ENCODE measurements around the gene CYS1. TPM values are rescaled to one million over a fixed set of nuclear protein-coding genes. Genes with fewer than 3 reads are reported as not detected.

Gene CYS1
- total RNA-seq, 1 experiment from 2014 or later, result 1.2 TPM

- TF ChIP-seq ZNF532 (CRISPR knock-in tag; IDR thresholded peaks at IDR 0.05; ENCODE audit: borderline replicate concordance) (no peak), CREB1 (CRISPR knock-in tag; IDR thresholded peaks at IDR 0.05) (no peak), NFYB (CRISPR knock-in tag; conservative IDR thresholded peaks at IDR 0.05; ENCODE audit: low read depth) (no peak), JUN (CRISPR knock-in tag; IDR thresholded peaks at IDR 0.05) (no peak)
These were observed 45.7 kb downstream of the CYS1 start (continued) for GRCh38 chr2:10034333-10035052.

DNA sequence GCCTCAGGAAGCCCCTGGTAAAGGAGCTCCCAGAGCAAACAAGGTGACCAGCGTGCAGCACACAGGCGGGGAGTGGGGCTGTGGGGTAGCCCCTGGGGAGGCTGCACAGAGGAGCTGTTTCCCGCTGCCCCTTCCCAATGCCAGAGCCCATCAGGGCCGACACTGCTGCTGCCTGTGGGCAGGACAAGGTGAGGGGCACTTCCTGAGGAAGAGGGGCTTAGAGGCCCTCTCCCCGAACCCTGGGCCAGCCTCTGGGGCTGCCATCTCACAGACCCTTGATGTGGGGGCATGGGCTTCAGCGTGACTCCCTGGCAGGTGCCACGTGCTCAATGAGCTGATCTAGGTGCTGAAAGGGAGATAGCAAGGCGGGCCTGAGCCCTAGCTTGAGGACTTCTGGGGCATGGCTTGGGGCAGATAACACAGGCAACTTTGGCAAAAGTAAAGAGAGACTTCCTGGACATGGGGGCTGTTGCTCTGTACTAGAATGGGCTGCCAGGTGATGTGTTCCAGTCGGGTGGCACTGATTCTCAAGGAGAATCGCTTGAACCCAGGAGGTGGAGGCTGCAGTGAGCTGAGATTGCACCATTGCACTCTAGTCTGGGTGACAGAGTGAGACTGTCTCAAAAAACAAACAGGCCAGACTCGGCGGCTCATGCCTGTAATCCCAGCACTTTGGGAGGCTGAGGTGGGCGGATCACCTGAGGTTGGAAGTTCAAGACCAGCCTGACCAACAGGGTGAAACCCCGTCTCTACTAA, 46.8 kb downstream of the CYS1 start:
- no peaks in the 10 kb centered on the region for H3K27me3 Mint-ChIP-seq (ENCODE audit: low read depth)
- H3K4me3 Mint-ChIP-seq, result no peak overlapping the region
- H3K4me1 Mint-ChIP-seq, result peaks cover 19% of the 10 kb centered on the region
- ATAC-seq (no peak), DNase-seq (ENCODE audit: low spot score) (no peak)
- POLR2A ChIA-PET, result no interaction called here
- no peaks in the 10 kb centered on the region for H3K36me3 Mint-ChIP-seq
- H3K27ac Mint-ChIP-seq, result no peak overlapping the region
- H3K9me3 Mint-ChIP-seq, result no peaks in the 10 kb centered on the region
- CTCF ChIA-PET, result interaction anchor here (0.8 to 3.9 kb wide), 3 partner anchors 15 to 49 kb away, joined by 3 to 23 read pairs (median 3); no protein-coding TSS in a partner anchor
- TF ChIP-seq GTF2I (CRISPR knock-in tag; conservative IDR thresholded peaks at IDR 0.05) (no peak), ZNF416 (CRISPR knock-in tag; IDR thresholded peaks at IDR 0.05) (no peak), ZNF121 (CRISPR knock-in tag; IDR thresholded peaks at IDR 0.05) (no peak), PRRX2 (CRISPR knock-in tag; IDR thresholded peaks at IDR 0.05) (no peak), ZNF219 (CRISPR knock-in tag; IDR thresholded peaks at IDR 0.05; ENCODE audit: borderline replicate concordance) (no peak), FOXP1 (CRISPR knock-in tag; IDR thresholded peaks at IDR 0.05; ENCODE audit: borderline replicate concordance) (no peak), SMAD3 (CRISPR knock-in tag; IDR thresholded peaks at IDR 0.05; ENCODE audit: borderline replicate concordance) (no peak), TP53 (CRISPR knock-in tag; IDR thresholded peaks at IDR 0.05) (no peak)

DNA sequence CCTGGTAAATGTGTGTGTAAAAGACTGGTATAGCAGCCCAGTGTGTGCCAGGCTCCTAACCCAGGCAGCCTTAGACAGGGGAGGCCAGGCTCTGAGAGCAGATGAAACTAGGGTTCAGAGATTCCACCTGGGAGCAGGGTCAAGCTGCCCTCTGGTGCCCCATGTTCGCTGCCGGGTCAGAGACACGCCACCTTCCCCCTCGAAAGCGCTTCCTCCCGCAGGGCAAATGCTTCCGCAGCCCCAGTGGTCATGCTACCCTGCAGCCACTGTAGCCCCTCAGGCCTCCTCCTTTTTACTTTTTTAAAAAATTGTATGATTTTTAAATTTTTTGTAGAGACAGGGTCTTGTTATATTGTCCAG, 47.5 kb downstream of the CYS1 start:
- DNase-seq (ENCODE audit: low spot score) (no peak), ATAC-seq (no peak)
- Mint-ChIP-seq H3K4me1 (peaks cover 19% of the 10 kb centered on the region), H3K36me3 (no peaks in the 10 kb centered on the region), H3K27ac (no peak overlapping the region), H3K4me3 (no peak overlapping the region), H3K27me3 (ENCODE audit: low read depth) (no peaks in the 10 kb centered on the region), H3K9me3 (no peaks in the 10 kb centered on the region)
- ChIA-PET CTCF (no interaction called here), POLR2A (no interaction called here)
- TF ChIP-seq MAX (CRISPR knock-in tag; IDR thresholded peaks at IDR 0.05) (no peak), ESRRA (CRISPR knock-in tag; IDR thresholded peaks at IDR 0.05; ENCODE audit: borderline replicate concordance) (no peak), GRHL2 (CRISPR knock-in tag; IDR thresholded peaks at IDR 0.05; ENCODE audit: insufficient replicate concordance, severe bottlenecking) (no peak), NFE2L1 (CRISPR knock-in tag; IDR thresholded peaks at IDR 0.05) (no peak), NR1H2 (CRISPR knock-in tag; IDR thresholded peaks at IDR 0.05) (no peak), PRRX2 (CRISPR knock-in tag; IDR thresholded peaks at IDR 0.05) (no peak), GTF2I (CRISPR knock-in tag; conservative IDR thresholded peaks at IDR 0.05) (no peak), ZNF263 (CRISPR knock-in tag; IDR thresholded peaks at IDR 0.05; ENCODE audit: low read depth) (no peak), ZNF138 (CRISPR knock-in tag; conservative IDR thresholded peaks at IDR 0.05) (no peak), KAT7 (CRISPR knock-in tag; IDR thresholded peaks at IDR 0.05; ENCODE audit: borderline replicate concordance) (no peak), SMAD3 (CRISPR knock-in tag; IDR thresholded peaks at IDR 0.05; ENCODE audit: borderline replicate concordance) (no peak), ZNF423 (CRISPR knock-in tag; IDR thresholded peaks at IDR 0.05) (no peak)
- TF ChIP-seq, protein P1, sequence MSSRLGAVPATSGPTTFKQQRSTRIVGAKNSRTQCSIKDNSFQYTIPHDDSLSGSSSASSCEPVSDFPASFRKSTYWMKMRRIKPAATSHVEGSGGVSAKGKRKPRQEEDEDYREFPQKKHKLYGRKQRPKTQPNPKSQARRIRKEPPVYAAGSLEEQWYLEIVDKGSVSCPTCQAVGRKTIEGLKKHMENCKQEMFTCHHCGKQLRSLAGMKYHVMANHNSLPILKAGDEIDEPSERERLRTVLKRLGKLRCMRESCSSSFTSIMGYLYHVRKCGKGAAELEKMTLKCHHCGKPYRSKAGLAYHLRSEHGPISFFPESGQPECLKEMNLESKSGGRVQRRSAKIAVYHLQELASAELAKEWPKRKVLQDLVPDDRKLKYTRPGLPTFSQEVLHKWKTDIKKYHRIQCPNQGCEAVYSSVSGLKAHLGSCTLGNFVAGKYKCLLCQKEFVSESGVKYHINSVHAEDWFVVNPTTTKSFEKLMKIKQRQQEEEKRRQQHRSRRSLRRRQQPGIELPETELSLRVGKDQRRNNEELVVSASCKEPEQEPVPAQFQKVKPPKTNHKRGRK (CRISPR knock-in tag; IDR thresholded peaks at IDR 0.05; ENCODE audit: borderline replicate concordance), result no peak
- TF ChIP-seq, protein P2, sequence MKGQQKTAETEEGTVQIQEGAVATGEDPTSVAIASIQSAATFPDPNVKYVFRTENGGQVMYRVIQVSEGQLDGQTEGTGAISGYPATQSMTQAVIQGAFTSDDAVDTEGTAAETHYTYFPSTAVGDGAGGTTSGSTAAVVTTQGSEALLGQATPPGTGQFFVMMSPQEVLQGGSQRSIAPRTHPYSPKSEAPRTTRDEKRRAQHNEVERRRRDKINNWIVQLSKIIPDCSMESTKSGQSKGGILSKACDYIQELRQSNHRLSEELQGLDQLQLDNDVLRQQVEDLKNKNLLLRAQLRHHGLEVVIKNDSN (CRISPR knock-in tag; IDR thresholded peaks at IDR 0.05), result no peak
- TF ChIP-seq, protein P3, sequence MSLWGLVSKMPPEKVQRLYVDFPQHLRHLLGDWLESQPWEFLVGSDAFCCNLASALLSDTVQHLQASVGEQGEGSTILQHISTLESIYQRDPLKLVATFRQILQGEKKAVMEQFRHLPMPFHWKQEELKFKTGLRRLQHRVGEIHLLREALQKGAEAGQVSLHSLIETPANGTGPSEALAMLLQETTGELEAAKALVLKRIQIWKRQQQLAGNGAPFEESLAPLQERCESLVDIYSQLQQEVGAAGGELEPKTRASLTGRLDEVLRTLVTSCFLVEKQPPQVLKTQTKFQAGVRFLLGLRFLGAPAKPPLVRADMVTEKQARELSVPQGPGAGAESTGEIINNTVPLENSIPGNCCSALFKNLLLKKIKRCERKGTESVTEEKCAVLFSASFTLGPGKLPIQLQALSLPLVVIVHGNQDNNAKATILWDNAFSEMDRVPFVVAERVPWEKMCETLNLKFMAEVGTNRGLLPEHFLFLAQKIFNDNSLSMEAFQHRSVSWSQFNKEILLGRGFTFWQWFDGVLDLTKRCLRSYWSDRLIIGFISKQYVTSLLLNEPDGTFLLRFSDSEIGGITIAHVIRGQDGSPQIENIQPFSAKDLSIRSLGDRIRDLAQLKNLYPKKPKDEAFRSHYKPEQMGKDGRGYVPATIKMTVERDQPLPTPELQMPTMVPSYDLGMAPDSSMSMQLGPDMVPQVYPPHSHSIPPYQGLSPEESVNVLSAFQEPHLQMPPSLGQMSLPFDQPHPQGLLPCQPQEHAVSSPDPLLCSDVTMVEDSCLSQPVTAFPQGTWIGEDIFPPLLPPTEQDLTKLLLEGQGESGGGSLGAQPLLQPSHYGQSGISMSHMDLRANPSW (CRISPR knock-in tag; conservative IDR thresholded peaks at IDR 0.05; ENCODE audit: low read depth), result no peak
